Raji (cell line): ENCODE results near the gene SOX6.

Source experiments
- POLR2A ChIP-seq: IDR thresholded peaks from 2 replicates; pipeline ENCODE4 v1.6.1; 2011; ENCODE audit warnings: low read depth, low read length, control low read depth; ENCODE audit not compliant: insufficient read depth

SOX6 gene

GRCh38 chr11:16043617-16044016 lies 312.7 kb downstream of the SOX6 start:
- no peak for TF ChIP-seq POLR2A

DNA sequence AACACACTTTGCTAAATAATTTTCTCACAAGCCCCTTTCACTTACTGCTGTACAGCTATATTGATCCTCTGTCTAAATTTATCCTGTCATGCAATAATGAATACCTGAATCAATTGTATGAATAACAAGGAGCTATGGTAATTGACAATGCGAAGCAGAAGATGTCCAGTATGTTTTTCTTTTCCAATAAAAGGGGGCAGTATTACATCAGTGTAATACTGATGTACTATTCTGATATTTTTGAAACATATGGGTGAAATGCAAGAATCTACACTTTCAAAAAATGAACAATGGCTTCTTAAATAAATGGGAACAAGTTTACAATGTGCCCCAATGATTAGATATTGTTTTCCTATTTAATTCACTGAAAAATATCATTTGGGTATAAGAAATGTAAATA lies 315.1 kb downstream of the SOX6 start:
- no peak for TF ChIP-seq POLR2A

GRCh38 chr11:16040151-16040550 lies 316.2 kb downstream of the SOX6 start:
- TF ChIP-seq POLR2A, result no peak

DNA sequence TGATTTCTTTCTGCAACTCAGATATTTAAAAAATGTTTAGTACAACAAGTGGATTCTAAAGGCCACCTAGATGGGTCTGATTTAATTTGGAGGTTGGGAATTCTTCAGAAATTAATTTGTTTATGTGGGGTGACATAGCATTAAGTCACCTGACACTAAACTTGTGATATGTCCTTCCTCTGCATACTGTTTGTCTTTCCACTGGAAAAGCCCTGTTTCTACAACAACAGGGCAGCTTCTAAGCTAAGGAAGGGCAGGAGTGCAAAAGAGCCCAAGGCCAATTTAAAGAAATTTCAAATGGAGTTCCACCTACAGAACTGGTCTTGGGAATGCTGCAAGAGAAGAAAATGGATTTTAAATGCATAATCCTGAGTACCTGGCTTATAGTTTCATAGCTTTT lies 319.2 kb downstream of the SOX6 start:
- TF ChIP-seq POLR2A, result no peak

- no peak for TF ChIP-seq POLR2A
Observed at GRCh38 chr11:16036218-16036617, 320.1 kb downstream of the SOX6 start.

GRCh38 chr11:16034074-16034473 lies 322.3 kb downstream of the SOX6 start:
- TF ChIP-seq POLR2A, result no peak

DNA sequence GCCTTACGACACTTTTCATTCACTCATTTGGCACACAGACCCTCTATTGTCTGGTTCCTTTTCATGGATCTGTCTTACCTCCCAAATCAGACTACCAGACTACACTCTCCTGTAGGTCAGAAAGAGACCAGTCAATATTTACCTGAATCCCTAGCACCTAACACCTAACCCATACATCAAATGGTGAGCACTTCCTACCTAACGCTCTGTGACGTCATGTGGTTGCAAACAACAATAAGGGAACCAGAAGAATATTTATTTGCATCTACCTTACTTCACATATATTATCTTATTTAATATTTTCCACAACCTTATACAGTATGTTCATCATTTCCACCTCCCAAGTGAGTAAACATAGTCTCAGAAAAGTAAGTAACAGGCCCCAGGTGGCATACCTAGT lies 323.4 kb downstream of the SOX6 start:
- no peak for TF ChIP-seq POLR2A

GRCh38 chr11:16031210-16031609 lies 325.1 kb downstream of the SOX6 start:
- TF ChIP-seq POLR2A, result no peak

GRCh38 chr11:16030664-16031063 lies 325.7 kb downstream of the SOX6 start:
- no peak for TF ChIP-seq POLR2A

GRCh38 chr11:16028419-16028818 lies 327.9 kb downstream of the SOX6 start:
- TF ChIP-seq POLR2A, result no peak

- TF ChIP-seq POLR2A, result no peak
Observed at GRCh38 chr11:16027621-16028020, 328.7 kb downstream of the SOX6 start.

DNA sequence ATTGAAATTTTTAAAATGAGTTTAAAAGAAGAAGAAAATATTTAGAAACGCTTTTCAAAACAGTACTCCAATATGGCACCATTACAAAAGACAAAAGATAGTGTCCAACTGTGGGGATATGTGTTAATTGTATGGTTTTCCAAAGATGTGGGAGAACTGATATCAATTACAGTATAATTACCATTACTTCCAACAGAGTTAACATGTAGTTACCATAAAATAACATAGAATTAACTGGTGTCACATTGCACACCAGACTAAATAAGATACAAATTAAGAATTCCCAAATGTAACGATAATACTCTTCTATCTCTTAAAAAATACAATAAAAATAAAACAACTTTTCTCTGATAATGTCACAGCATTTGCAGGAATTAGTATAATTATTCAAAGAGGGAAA lies 329.5 kb downstream of the SOX6 start:
- TF ChIP-seq POLR2A, result no peak

GRCh38 chr11:16018931-16019330 lies 337.4 kb downstream of the SOX6 start:
- TF ChIP-seq POLR2A, result no peak

- no peak for TF ChIP-seq POLR2A
Observed at GRCh38 chr11:16016468-16016829, 339.9 kb downstream of the SOX6 start.

- no peak for TF ChIP-seq POLR2A
Observed at GRCh38 chr11:16015741-16016467, 340.4 kb downstream of the SOX6 start.

GRCh38 chr11:16013649-16014275 lies 342.6 kb downstream of the SOX6 start:
- TF ChIP-seq POLR2A, result no peak

DNA sequence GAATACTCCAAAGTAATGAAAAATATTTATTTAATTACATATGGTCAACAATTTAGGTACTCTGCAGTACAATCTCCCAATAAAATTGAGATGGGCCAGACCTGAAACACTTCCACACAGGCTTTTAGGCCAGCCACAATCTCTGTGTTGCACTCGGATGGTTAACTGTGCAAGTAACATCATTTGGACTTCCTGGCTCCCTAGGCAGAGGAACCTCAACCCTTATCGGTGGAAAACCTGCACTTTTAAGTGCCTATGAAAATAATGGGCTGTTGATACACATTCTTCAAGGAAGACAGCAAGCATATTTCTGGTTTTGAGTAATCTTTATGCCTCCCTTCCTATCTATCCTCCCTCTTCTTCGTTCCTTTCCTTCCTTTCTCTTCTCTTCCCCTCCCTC lies 343.1 kb downstream of the SOX6 start:
- no peak for TF ChIP-seq POLR2A
